ENCODE measurements around the gene MCAM.

GRCh38 chr11:119262668-119263351 is 54.1 kb downstream of the MCAM start:
- TF ChIP-seq POLR2AphosphoS5 (IDR thresholded peaks at IDR 0.05; ENCODE audit: borderline replicate concordance, low read depth, low read length), result no peak
- TF ChIP-seq EZH2 (IDR thresholded peaks at IDR 0.05), result no peak
